Measurements from ENCODE around the gene MVB12B. TPM values are rescaled to one million over a fixed set of nuclear protein-coding genes. Genes with fewer than 3 reads are reported as not detected.

MVB12B gene
- total RNA-seq, 1 experiment from 2014 or later = 10.9 TPM

- ATAC-seq (no peak), DNase-seq (ENCODE audit: low read depth, low spot score) (no peak)
- no peak overlapping the region for H3K4me2 ChIP-seq (ENCODE audit: low read length)
- TF ChIP-seq TCF7L2 (IDR thresholded peaks at IDR 0.05; ENCODE audit: borderline replicate concordance, extremely low read depth, insufficient read depth, insufficient read length) (no peak), YY1 (IDR thresholded peaks at IDR 0.05; ENCODE audit: extremely low read depth, insufficient replicate concordance, low read depth, low read length) (no peak), EGR1 (IDR thresholded peaks at IDR 0.05; ENCODE audit: low read depth) (no peak), EZH2 (IDR thresholded peaks at IDR 0.05) (no peak), FOSL1 (IDR thresholded peaks at IDR 0.05; ENCODE audit: low read depth) (no peak), JUND (IDR thresholded peaks at IDR 0.05) (no peak), POLR2A (IDR thresholded peaks at IDR 0.05; ENCODE audit: borderline replicate concordance, extremely low read depth, insufficient read depth, insufficient read length) (no peak)
- H3K27me3 ChIP-seq (ENCODE audit: insufficient read depth, low read length) = no peaks in the 10 kb centered on the region
- no peaks in the 10 kb centered on the region for H3K79me2 ChIP-seq (ENCODE audit: insufficient read depth, low read length)
- ChIA-PET CTCF (interaction anchor here (0.7 kb wide), 1 partner anchor 979 kb away, joined by 3 read pairs; no protein-coding TSS in a partner anchor), RAD21 (ENCODE audit: low non-redundant PET in 1 of 2, low total read pairs in 2 of 2, uncharacterized antibody in 2 of 2, unreplicated experiment in 2 of 2) (no interaction called here), POLR2A (no interaction called here)
- no peak overlapping the region for H3K4me3 ChIP-seq (replicated peaks in 1 of 2; ENCODE audit: low read depth in 1 of 2, low read length in 2 of 2)
- no peak overlapping the region for H3K9ac ChIP-seq (ENCODE audit: low read length)
- H3K4me1 ChIP-seq (ENCODE audit: control insufficient read depth in 1 of 2, insufficient read depth in 2 of 2, low read length in 2 of 2) = peaks cover 7 to 9% of the 10 kb centered on the region in 2 experiments; a peak in 3 of 4 replicates
- H2AFZ ChIP-seq (ENCODE audit: low read depth, low read length, poor library complexity, severe bottlenecking) = no peak overlapping the region
- intact Hi-C loops (cut with micrococcal nuclease) = no loop called here
- H3K9me2 ChIP-seq (ENCODE audit: insufficient read depth) = no peaks in the 10 kb centered on the region
- no peaks in the 10 kb centered on the region for H3K9me3 ChIP-seq (ENCODE audit: control insufficient read depth in 1 of 2, insufficient read depth in 1 of 2, low read depth in 1 of 2, low read length in 2 of 2)
- no TSS peak for BruUV-seq (replicated peaks)
- H4K20me1 ChIP-seq (ENCODE audit: insufficient read depth) = no peaks in the 10 kb centered on the region
- H3K27ac ChIP-seq (ENCODE audit: low read depth, low read length) = no peak overlapping the region
- H3K36me3 ChIP-seq (ENCODE audit: control insufficient read depth in 1 of 2, insufficient read depth in 2 of 2, low read length in 2 of 2) = no peaks in the 10 kb centered on the region
Measured at GRCh38 chr9:126509718-126510117, 183.1 kb downstream of the MVB12B start.

GRCh38 chr9:126510564-126510963 lies 183.9 kb downstream of the MVB12B start:
- no peak overlapping the region for H3K4me2 ChIP-seq (ENCODE audit: low read length)
- H4K20me1 ChIP-seq (ENCODE audit: insufficient read depth) = no peaks in the 10 kb centered on the region
- no peaks in the 10 kb centered on the region for H3K27me3 ChIP-seq (ENCODE audit: insufficient read depth, low read length)
- H3K4me3 ChIP-seq (replicated peaks in 1 of 2; ENCODE audit: low read depth in 1 of 2, low read length in 2 of 2) = no peak overlapping the region
- BruUV-seq (replicated peaks) = no TSS peak
- H3K9me3 ChIP-seq (ENCODE audit: control insufficient read depth in 1 of 2, insufficient read depth in 1 of 2, low read depth in 1 of 2, low read length in 2 of 2) = no peaks in the 10 kb centered on the region
- no peak for ATAC-seq
- TF ChIP-seq ZFX (IDR thresholded peaks at IDR 0.05) (no peak), SP1 (IDR thresholded peaks at IDR 0.05; ENCODE audit: low read depth) (no peak), ATF3 (IDR thresholded peaks at IDR 0.05) (no peak), EGR1 (IDR thresholded peaks at IDR 0.05; ENCODE audit: low read depth) (no peak), ELF1 (IDR thresholded peaks at IDR 0.05; ENCODE audit: borderline replicate concordance, low read depth) (no peak), CTCF (IDR thresholded peaks at IDR 0.05 in 2 of 3, conservative IDR thresholded peaks at IDR 0.05 in 1 of 3; ENCODE audit: borderline replicate concordance in 1 of 3, insufficient read depth in 1 of 3, low read depth in 2 of 3, low read length in 2 of 3) (no peak), EZH2 (IDR thresholded peaks at IDR 0.05) (no peak)
- H3K9ac ChIP-seq (ENCODE audit: low read length) = no peak overlapping the region
- H3K9me2 ChIP-seq (ENCODE audit: insufficient read depth) = no peaks in the 10 kb centered on the region
- H3K79me2 ChIP-seq (ENCODE audit: insufficient read depth, low read length) = no peaks in the 10 kb centered on the region
- H2AFZ ChIP-seq (ENCODE audit: low read depth, low read length, poor library complexity, severe bottlenecking) = no peak overlapping the region
- CTCF ChIA-PET = interaction anchor here (1.6 to 2.0 kb wide), 2 partner anchors 11 to 47 kb away, joined by 5 to 6 read pairs; no protein-coding TSS in a partner anchor
- DNase-seq (ENCODE audit: low read depth, low spot score) = no peak
- peaks cover 7 to 9% of the 10 kb centered on the region in 2 experiments; a peak in 3 of 4 replicates for H3K4me1 ChIP-seq (ENCODE audit: control insufficient read depth in 1 of 2, insufficient read depth in 2 of 2, low read length in 2 of 2)
- intact Hi-C loops (cut with micrococcal nuclease) = no loop called here
- POLR2A ChIA-PET = no interaction called here
- RAD21 ChIA-PET (ENCODE audit: low non-redundant PET in 1 of 2, low total read pairs in 2 of 2, uncharacterized antibody in 2 of 2, unreplicated experiment in 2 of 2) = no interaction called here
- H3K27ac ChIP-seq (ENCODE audit: low read depth, low read length) = no peak overlapping the region
- H3K36me3 ChIP-seq (ENCODE audit: control insufficient read depth in 1 of 2, insufficient read depth in 2 of 2, low read length in 2 of 2) = no peaks in the 10 kb centered on the region

Measured in HCT116 (cell line).